HL-60 (cell line): ENCODE results near the gene BDKRB1.

Source experiments
- DNase-seq, 2 experiments: peaks; one replicate each; pipeline ENCODE4 v3.0.0-alpha.2; 2010 to 2020; ENCODE audit warnings: low read depth in 1 of 2, low spot score in 1 of 2
- H3K27ac ChIP-seq: fragments of 250-450 bp; sonication (Bioruptor Pico); replicated peaks from 2 replicates; pipeline ENCODE4 v1.5.1; 2020; ENCODE audit warnings: mild to moderate bottlenecking, moderate library complexity
- H3K27me3 ChIP-seq: fragments of 250-450 bp; sonication (Bioruptor Pico); 2 replicates; pipeline ENCODE4 v1.5.1; 2021; ENCODE audit warnings: mild to moderate bottlenecking, moderate library complexity; ENCODE audit not compliant: insufficient read depth, poor library complexity, severe bottlenecking
- H3K4me3 ChIP-seq: replicated peaks from 2 replicates; pipeline ENCODE4 v1.5.1; 2011; ENCODE audit warnings: mild to moderate bottlenecking, control low read depth, low read length; ENCODE audit not compliant: insufficient read depth
- CTCF ChIP-seq: IDR thresholded peaks from one replicate; pipeline ENCODE4 v1.5.1; 2011; ENCODE audit warnings: low read length, control low read depth, inconsistent platforms; ENCODE audit not compliant: insufficient read depth
- GABPA ChIP-seq: IDR thresholded peaks from 2 replicates; pipeline ENCODE4 v1.6.1; 2012; ENCODE audit warnings: low read depth
- POLR2AphosphoS5 ChIP-seq: IDR thresholded peaks from 2 replicates; pipeline ENCODE4 v1.6.1; 2012; ENCODE audit warnings: low read depth
- REST ChIP-seq: IDR thresholded peaks from 2 replicates; pipeline ENCODE4 v1.6.1; 2012; ENCODE audit warnings: low read depth; ENCODE audit not compliant: insufficient replicate concordance
- SPI1 ChIP-seq: IDR thresholded peaks from 2 replicates; pipeline ENCODE4 v1.6.1; 2012; ENCODE audit warnings: low read depth, mild to moderate bottlenecking, borderline replicate concordance

The BDKRB1 gene

GRCh38 chr14:96261772-96262655 is 6.0 kb downstream of the BDKRB1 start:
- DNase-seq: no peak
- no peak overlapping the region for H3K27ac ChIP-seq
- TF ChIP-seq CTCF (no peak), POLR2AphosphoS5 (no peak)
- H3K27me3 ChIP-seq: peaks cover 5% of the 10 kb centered on the region
- H3K4me3 ChIP-seq: no peak overlapping the region

- Histone ChIP-seq H3K27ac (no peak overlapping the region), H3K4me3 (no peak overlapping the region), H3K27me3 (peaks cover 5% of the 10 kb centered on the region)
- no peak for DNase-seq
- TF ChIP-seq REST (no peak), SPI1 (peak; percentile 48; the same call in 1 of the 2 replicates)
These were observed 7.6 kb downstream of the BDKRB1 start for GRCh38 chr14:96263347-96264199.

DNA sequence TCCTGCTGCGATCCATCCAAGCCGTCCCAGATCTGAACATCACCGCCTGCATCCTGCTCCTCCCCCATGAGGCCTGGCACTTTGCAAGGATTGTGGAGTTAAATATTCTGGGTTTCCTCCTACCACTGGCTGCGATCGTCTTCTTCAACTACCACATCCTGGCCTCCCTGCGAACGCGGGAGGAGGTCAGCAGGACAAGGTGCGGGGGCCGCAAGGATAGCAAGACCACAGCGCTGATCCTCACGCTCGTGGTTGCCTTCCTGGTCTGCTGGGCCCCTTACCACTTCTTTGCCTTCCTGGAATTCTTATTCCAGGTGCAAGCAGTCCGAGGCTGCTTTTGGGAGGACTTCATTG is 8.2 kb downstream of the BDKRB1 start:
- DNase-seq: no peak
- Histone ChIP-seq H3K27me3 (peaks cover 5% of the 10 kb centered on the region), H3K27ac (no peak overlapping the region), H3K4me3 (no peak overlapping the region)
- TF ChIP-seq REST (no peak), POLR2AphosphoS5 (no peak), SPI1 (no peak), CTCF (no peak), GABPA (no peak)

DNA sequence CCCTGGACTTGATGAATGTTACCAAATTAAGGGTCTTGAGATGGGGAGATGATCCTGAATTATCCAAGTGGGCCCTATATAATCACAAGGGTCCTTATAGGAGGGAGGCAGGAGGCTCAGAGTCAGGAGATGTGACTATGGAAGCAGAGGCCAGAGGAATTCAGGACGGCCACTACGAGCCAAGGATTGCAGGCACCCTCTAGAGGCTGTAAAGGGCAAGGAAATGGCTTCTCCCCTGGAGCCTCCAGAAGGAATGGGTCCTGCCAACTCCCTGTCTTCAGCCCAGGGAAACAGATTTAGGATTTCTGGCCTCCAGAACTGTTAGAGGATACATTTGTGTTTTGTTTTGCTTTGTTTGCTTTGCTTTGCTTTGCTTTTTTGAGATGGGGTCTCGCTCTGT is 8.8 kb downstream of the BDKRB1 start:
- Histone ChIP-seq H3K27ac (no peak overlapping the region), H3K4me3 (no peak overlapping the region), H3K27me3 (no peaks in the 10 kb centered on the region)
- no peak for TF ChIP-seq GABPA
- peak; percentile 17 for TF ChIP-seq CTCF
- no peak for TF ChIP-seq SPI1
- DNase-seq: no peak
